Kidney epithelial cell (primary cell): ENCODE results near the gene TEKT5. TPM values are rescaled to one million over a fixed set of nuclear protein-coding genes. Genes with fewer than 3 reads are reported as not detected.

Experiments used
- DNase-seq: peaks from one replicate; pipeline ENCODE4 v3.0.0-alpha.2; 2010; ENCODE audit warnings: low read depth
- H3K27me3 ChIP-seq: 2 replicates; pipeline ENCODE4 v1.6.0; 2011; ENCODE audit warnings: low read length; ENCODE audit not compliant: control insufficient read depth, insufficient read depth
- H3K36me3 ChIP-seq: 2 replicates; pipeline ENCODE4 v1.5.1; 2011; ENCODE audit warnings: low read length; ENCODE audit not compliant: control insufficient read depth, insufficient read depth
- H3K4me3 ChIP-seq: 2 replicates; pipeline ENCODE4 v1.5.1; 2011; ENCODE audit warnings: low read depth, mild to moderate bottlenecking, control low read depth, low read length
- CTCF ChIP-seq: IDR thresholded peaks from 2 replicates; pipeline ENCODE4 v1.5.1; 2011; ENCODE audit warnings: mild to moderate bottlenecking, moderate library complexity, low read length, control low read depth, inconsistent platforms; ENCODE audit not compliant: insufficient read depth, poor library complexity, severe bottlenecking
- total RNA-seq: library from RNA; depleted of rRNA; stranded (reverse); fragments of >200 nt; gene quantifications from 2 replicates; pipeline ENCODE4 v1.2.3, GENCODE V29; 2015

TEKT5 gene
- total RNA-seq, 1 donor from 2014 or later, result 0.04 TPM

- no peak for TF ChIP-seq CTCF
- Histone ChIP-seq H3K27me3 (peaks cover 5% of the 10 kb centered on the region), H3K4me3 (no peak overlapping the region), H3K36me3 (no peaks in the 10 kb centered on the region)
- no peak for DNase-seq
Observed at GRCh38 chr16:10616419-10616755, 78.3 kb downstream of the TEKT5 start.

DNA sequence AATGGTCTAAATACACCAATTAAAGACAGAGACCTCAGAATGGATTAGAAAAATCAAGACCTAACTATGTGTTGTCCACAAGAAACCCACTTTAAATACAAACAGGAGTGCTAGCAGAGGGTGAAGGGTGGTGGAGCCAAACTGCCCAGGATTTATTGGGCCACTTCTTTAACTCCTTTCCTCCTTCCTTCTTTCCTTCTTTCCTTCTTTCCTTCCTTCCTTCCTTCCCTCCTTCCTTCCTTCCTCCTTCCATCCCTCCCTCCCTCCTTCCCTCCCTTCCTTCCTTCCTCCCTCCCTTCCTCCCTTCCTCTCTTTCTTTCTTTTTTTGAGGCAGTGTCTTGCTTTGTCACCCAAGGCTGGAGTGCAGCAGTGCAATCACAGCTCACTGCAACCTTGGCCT is 80.0 kb downstream of the TEKT5 start:
- H3K36me3 ChIP-seq, result no peaks in the 10 kb centered on the region
- no peak for DNase-seq
- H3K4me3 ChIP-seq, result no peak overlapping the region
- H3K27me3 ChIP-seq, result peaks cover 5% of the 10 kb centered on the region
- TF ChIP-seq CTCF, result no peak

DNA sequence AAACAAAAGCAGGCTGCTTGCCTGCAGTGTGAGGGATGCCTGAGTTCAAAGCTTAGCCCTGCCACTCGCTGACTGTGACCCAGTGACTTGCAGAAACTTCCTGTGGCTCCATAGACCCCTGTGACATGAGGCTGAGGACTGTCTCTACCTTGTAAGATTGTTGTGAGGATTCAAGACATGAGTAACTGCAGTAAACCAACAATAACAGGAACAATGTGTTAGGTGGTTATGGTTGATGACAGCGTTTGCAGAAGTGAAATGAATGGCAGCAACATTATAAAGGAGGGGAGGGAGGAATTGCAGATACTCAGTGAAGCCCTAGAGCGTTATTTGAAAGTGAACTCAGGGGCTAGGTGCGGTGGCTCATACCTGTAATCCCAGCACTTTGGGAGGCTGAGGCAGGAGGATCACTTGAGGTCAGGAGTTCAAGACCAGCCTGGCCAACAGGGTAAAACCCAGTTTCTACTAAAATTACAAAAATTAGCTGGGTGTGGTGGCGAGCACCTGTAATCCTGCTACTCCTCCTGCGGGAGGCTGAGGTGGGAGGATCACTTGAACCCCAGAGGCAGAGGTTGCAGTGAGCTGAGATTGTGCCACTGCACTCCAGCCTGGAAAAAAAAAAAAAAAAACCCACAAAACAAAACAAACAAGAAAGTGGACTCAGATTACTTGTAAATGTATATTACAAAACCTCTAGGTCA is 80.8 kb downstream of the TEKT5 start:
- Histone ChIP-seq H3K36me3 (no peaks in the 10 kb centered on the region), H3K27me3 (peaks cover under 1% of the 10 kb centered on the region), H3K4me3 (no peak overlapping the region)
- no peak for DNase-seq
- TF ChIP-seq CTCF, result no peak

DNA sequence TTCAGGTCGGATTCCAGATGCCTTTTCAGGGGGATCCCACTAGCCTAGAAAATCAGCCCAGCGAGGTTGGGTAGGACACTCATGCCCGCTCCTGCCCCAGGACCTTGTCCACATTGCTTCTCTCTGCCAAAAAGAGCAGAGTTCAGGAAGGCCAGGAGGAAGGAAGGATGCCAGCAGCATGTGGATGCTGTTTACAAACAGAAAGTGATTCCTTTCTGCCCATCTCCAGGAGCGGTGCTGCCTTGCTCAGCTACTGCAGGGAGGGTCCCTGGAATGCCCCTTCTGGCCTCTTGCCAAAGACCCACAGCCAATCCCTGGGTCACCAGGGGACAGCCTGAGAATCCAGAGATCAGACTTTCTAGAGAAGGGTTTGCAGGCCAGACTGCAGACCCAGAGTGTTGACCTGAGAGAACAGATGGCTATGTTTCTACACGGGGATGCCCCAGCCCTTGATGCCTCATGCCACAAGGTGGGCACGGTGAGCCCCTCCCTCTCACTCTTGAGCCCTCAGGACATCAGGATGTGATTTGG is 82.0 kb downstream of the TEKT5 start:
- DNase-seq, result no peak
- Histone ChIP-seq H3K27me3 (no peaks in the 10 kb centered on the region), H3K4me3 (no peak overlapping the region), H3K36me3 (no peaks in the 10 kb centered on the region)
- TF ChIP-seq CTCF, result no peak

DNA sequence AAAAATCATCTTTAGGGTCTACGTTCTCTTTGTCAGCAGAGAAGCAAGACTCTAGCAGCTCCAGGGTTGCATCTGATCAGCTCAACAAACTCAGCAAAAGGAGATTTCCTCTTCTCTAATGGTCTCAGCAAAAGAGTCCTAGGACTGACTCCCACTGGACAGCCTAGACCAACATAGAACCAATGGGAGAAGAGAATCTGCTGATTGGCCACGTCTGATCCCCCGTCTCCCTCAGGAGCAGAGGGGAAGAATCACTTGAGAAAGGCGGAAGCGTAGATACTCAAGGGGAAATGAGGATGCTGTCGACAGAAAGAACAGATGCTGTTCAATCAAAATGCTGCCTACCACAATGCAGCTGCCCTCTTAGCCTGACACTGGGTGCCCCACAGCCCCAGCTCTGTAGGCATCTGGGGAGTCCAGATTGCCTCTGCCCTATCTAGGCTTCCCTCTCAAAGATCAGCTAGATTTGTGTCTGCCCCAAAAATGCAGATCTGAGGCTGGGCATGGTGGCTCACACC is 82.8 kb downstream of the TEKT5 start:
- no peaks in the 10 kb centered on the region for H3K36me3 ChIP-seq
- DNase-seq, result no peak
- no peak for TF ChIP-seq CTCF
- H3K4me3 ChIP-seq, result no peak overlapping the region
- H3K27me3 ChIP-seq, result no peaks in the 10 kb centered on the region
